B cell (primary cell): ENCODE results near the gene SAP30L.

Experiments
- CTCF ChIP-seq: fragments of 200-600 bp; IDR thresholded peaks from one replicate; pipeline ENCODE4 v1.8.0; 2022; ENCODE audit warnings: antibody characterized with exemption, mild to moderate bottlenecking
- EZH2 ChIP-seq: IDR thresholded peaks from 2 replicates; pipeline ENCODE4 v1.6.1; 2012; ENCODE audit warnings: borderline replicate concordance, low read depth, mild to moderate bottlenecking, moderate library complexity, low read length; ENCODE audit not compliant: insufficient read depth, poor library complexity, severe bottlenecking

GRCh38 chr5:154498591-154498990, 52.8 kb downstream of the SAP30L start:
- TF ChIP-seq CTCF (no peak), EZH2 (no peak)
